Stimulated activated naive CD4-positive, alpha-beta T cell treated with Interleukin-2 at 50 U/mL for 16 hours (primary cell): ENCODE measurements around the gene EGF.

Experiments
- DNase-seq: peaks from one replicate; lab custom pipeline; 2025; lab: John Stamatoyannopoulos, UW

Gene EGF

DNA sequence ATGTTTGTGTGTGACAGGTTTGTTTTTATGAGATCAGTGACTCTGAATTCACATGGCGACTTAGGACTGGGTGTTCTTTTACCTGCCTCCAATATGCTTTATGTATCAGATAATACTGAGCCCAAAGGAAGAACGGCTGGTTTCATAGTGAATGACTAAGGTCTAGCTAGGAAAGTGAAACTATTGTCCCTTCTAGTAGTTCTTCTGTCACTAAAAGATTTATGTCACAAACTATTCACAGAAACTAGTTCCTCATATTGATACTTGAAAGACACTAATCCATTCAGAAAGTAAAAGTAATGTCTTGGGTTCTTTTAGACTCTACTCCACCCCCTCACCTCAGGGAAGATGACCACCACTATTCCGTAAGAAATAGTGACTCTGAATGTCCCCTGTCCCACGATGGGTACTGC lies 81.7 kb downstream of the EGF start:
- DNase-seq: no peak

DNA sequence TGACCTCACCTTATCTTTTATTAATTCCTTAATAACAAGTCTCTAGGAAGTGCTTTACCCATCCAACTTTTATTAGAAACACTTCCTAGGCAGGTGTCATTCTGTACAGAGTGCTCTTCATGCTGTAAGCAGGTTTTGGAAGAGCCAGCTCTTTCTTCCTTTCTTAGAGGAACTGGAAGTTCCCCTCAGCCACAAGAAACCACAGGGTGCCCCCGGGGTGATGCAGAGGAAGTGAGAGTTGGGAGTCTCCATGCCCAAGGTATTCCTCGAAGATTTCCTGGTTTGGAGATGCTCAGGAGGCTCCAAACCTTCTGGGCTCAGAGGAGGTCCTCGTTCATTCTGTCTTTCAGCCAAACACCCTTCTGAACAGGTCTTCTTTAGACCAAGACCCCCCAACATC lies 83.8 kb downstream of the EGF start:
- DNase-seq: no peak

DNA sequence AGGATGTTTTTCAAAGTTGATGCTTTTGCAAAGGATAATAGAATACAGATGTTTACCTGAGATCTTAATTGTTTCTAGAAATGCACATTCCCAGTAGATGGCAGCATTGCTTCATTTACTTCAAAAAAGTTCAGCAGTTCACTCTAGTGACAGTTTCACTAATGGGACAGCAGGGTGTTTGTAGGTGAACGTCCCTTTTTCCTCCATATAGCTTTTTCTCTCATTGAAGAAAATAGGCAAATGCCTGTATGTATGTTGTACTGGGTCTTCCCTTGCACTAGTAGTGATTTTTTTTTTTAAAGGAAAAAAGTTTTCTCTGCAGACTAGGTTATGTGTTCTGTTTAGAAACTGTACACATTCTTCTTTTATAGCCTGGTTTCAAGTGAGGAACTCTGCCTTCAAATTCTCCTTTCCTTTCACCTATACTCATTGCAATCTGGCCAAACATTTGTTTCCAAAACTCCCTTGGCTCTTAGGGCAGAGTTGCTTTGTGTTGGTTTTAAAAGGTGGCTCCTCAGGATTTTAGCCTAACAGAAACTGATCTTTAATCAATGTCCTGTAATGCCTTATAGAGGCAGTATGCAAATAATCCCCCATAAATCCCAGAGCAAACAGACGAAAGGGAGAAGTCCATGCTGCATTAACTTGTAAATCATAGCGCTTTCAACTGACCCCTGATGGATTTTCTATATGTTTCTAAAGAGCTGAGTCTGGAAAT lies 86.3 kb downstream of the EGF start:
- no peak for DNase-seq

DNA sequence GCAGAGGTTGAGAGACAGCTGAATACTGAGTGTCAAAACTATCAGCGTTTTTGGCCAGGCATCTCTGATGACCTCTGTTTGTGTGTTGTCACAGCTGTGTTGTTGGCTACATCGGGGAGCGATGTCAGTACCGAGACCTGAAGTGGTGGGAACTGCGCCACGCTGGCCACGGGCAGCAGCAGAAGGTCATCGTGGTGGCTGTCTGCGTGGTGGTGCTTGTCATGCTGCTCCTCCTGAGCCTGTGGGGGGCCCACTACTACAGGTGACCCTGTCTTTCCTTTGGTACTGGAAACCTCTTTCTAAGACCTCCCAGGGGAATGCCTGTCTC lies 86.9 kb downstream of the EGF start:
- no peak for DNase-seq

DNA sequence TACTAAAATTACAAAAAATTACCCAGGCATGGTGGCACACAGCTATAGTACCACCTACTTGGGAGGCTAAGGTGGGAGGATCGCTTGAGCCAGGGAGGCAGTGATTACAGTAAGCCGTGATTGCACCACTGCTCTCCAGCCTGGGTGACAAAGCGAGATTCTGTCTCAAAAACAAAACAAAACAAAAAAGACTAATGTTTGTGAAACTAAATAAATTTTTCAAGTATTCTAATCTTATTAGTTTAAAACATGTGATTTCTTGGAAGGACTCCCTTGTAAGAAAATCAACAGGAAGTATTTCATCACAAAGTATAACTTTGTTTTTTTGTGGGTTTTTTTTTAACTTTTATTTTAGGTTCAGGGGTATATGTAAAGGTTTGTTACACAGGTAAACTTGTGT lies 89.6 kb downstream of the EGF start:
- DNase-seq: no peak

DNA sequence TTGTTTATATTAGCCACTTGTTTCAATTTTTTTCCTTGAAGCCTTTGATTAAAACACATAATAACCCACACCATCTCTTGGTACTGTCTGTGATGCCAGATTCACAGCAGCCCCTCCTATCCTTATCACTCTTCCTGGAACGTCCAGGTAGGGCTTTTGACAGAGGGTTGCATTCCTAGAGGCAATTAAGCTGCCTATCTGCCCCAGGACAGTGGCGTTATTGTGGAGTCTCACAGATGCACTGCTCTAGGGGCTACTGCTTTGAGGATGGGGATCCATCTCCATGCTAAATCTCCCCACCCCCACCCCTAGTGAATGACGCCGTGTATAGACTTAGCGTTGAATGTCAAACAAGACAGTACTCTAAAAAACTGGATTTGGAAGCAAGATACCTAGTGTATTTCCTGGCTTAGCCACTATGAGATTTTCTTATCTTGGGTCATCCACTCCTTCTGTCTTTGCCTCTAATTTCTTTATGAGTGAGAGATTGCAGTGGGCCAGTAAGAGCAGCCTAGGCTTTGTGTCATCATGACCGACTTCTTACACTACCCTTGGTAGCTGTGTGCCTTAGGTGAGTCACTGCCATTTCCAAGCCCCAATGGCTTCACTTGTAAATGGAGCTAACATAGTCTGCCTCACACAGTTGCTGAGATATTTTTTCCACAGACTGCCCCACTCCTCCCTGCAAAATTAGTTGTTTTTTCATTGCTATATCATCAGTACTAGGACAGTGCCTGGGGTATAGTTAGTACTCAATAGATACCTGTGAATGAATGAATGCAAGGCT lies 90.9 kb downstream of the EGF start:
- DNase-seq: no peak

DNA sequence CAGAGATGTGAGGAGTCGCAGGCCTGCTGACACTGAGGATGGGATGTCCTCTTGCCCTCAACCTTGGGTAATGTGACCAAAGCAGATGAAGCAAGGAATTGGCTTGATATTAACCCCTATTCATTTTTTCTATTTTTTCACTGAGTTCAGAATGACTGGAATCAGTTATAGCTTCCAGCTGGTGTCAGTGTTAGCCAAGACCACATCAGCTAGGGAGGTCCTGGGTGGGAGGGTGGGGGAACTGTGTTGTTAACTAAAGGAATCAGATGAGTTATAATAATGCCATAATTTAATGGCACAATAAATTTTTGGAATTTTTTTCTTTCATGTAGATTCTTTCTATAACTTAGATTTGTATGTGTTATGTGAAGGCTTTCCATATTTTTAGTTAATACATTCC lies 91.9 kb downstream of the EGF start:
- no peak for DNase-seq

DNA sequence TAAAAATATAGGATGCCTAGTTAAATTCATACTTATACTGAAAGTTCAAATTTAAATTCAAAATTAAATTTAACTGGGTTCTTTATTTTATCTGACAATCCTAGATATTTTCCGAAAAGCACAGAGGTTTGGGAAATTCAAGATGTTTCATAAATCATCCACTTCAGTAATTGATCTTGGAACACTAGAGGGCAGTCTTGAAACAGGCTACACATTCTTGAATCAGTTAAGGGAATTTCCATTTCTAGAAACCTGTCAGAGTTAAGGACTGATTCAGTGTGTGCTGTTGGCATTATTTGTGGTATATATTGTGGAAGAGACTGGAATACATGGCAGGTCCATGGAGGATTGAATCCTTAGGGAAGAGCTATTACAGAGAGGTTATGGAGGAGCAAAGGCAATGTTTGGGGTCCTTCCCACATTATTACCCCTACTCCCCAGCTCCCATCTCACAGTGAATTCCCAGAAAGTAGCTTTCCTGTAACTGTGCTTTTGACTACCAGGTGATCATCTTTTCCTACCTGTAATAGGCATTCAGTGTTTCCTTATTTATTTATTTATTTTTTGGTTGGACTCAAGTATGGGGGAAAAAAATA lies 92.9 kb downstream of the EGF start:
- no peak for DNase-seq

DNA sequence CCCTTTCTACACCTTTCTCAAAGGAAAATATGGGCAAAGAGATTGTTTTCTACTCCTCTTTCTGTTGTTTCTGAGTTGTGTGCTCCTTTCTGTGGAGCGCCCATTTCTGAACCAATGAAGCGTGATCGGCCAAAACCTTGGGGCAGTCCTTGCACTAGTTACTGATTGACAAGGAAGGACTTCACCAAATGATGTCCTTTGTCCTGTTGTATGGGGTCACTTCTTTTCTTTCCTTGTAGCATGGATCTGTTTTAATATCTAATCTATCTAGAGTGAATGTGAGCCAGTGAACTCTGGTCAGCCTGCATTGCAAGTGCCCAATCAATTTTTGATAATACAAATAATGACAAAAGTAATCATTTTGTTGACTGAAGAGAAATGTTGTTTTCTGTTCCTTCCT lies 94.5 kb downstream of the EGF start:
- no peak for DNase-seq

DNA sequence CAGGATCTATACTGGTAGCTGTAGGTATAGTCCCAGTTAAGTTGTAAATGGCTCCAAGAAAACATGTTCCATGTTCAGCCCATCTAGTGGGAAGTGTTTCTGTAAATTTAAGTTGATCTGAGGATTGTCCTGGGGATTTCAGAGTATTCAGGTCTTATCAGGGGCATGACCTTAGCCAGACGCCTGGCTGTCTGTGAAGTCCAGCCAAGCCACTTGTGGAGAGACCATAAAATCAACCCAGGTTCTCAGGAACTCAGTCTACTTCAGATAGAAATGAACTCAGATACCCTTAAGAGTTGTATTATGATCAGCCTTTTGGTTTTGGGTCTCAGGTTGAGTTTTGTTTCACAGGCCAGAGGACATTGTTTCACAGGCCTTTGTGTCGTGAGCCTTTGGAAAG lies 95.9 kb downstream of the EGF start:
- DNase-seq: no peak

DNA sequence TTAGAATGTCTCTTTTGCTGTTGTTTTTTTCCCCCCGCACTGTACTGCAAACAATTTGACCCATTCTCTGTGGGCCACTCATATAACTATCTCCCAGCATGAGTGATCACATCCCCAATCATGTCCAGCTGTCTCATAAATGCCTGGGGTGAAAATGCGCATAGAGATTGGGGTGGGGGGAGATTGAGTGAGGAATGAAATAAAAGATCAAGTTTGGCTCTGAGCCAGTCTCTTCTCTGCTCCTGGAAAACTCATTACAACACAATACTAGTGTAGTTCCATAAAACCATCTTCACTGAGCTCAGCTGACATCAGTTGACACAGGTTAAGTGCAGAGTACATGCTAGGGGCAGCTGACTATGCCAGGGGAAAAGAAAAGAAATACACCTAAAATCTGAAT lies 96.9 kb downstream of the EGF start:
- DNase-seq: no peak

DNA sequence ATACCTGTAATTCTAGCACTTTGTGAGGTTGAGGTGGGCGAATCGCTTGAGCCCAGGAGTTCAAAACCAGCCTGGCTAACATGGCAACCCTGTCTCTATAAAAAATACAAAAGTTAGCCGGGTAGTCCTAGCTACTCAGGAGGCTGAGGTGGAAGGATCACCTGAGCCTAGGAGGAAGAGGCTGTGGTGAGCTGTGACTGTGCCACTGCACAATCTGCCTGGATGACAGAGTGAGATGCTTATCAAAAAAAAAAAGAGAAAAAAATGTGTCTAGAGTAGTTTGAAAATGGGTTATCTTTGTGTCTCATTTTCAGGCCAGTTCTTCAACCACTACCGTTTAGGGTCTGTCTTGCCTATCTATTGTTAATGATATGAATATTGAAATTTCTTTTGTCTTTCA lies 98.1 kb downstream of the EGF start:
- no peak for DNase-seq

DNA sequence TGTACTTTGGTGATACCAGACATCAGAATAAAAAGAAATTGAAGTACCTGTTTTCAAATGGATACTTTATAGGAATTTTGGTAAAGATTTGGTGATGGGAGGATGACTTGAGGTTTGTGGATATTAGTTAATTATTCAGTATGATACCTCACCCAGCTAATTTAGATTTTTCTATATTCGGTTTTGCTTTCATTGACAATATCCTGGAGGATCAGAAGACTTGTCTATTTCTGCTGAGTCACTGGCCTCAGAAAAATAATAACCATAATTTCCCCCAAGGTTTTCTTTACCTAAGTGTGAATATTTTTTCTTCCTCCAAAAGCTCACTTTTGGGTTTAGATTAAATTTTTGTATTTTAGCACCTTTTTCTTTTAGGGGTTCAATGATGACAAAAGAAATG lies 100.2 kb downstream of the EGF start:
- DNase-seq: no peak

DNA sequence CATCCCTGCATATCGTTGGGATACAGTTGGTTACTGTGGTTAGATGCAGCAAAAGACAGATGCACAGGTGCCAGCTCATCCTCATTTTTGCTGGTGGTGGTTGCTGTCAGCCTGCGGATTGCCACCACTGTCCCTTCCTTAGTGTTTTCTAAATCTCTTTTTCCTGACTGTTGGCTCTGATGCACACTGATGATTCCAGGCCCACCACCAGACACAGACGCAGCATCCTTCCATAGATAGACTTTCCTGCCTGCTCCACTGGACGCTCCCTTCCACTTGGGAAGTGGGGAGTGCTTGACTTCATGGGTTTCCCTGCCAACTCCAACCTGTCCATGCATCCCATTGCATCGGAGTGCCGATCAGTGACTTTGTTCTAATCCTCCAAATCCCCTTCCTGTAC lies 101.5 kb downstream of the EGF start:
- DNase-seq: no peak

DNA sequence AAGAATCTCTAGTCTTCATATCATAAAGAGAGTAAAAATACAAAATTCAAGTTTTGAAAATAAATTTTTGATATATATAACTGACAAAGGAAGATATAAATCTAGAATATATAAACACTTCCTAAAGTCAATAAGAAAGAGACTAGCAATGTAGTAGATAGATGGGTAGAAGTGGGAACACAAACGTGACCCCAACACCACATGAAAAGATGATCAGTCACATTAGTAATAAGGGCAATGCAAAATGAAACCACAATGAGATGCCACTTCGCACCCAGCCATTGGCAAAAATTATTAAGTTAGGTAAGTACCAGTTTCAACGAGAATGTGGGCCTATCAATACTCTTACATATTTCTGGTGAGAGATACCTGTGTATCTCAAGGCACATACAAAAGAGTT lies 106.5 kb downstream of the EGF start:
- no peak for DNase-seq

DNA sequence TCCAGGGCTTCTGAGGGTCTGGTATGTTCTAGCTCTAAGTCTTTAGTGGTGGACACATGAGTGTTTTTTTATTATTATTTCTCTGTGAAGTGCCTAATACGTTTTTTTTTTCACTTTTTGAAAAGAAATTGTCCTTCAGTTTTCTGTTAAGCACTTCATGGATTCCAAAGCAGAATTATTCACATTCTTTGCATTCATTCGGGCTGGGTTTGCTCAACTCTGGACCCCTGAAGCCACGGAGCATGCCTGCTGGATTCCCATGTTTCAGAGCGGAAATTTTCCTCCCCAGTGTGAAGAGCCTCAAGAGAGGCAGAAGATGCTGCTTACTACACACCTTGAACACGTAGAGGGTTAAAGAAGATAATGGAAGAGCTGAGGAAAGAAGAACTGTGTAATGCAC lies 107.5 kb downstream of the EGF start:
- DNase-seq: no peak

DNA sequence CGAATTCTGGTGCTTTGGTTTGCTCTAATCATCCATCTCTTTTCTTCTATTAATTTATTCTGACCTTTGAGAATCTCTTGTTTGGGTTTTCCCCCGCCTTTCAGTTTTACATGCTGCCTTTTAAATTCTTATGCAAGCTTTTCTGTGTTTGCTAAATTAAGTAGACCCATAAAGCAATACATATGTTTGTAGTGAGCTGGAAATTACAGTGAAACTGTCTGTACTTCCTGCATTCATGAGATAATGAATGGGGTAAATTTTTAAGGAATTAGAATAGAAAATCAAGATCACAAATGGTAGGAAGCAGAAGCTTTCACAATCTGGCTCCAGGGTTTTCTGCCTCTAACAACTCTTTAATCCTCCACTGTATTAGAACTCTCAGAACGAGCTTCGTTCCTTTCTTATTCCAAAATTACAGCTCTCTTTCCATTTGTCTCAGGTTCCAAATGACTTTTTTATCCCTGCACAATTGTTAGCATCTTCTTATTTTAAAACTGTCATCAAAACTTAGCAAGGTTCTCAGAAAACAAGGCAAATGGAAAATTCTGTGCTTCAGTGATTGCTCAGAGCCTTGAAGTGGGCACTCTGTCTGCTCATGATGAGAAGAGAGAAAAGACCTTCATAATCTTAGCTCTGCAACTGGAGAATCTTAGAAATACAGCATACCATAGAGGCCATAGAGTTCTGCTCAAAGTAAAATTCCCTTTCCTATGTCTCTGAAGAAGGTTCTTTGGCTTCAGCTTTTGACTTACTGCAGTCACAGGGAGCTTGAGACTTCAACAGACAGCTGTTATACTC lies 108.2 kb downstream of the EGF start:
- no peak for DNase-seq

DNA sequence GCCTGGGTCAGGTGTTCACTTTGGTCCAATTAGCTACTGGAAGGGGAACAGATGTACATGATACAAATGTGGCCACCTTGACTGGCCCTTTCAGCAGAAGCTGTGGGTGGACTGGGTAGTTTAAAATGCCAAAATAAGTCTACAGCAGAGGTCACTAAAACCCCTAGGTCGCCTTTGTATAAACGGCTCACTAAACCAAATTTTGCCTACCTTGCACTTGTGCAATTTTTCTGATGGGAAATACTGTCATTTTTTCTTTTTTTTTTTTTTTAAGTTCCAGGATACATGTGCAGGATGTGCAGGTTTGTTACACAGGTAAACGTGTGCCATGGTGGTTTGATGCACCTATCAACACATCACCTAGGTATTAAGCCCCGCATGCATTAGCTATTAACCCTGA lies 109.8 kb downstream of the EGF start:
- no peak for DNase-seq

DNA sequence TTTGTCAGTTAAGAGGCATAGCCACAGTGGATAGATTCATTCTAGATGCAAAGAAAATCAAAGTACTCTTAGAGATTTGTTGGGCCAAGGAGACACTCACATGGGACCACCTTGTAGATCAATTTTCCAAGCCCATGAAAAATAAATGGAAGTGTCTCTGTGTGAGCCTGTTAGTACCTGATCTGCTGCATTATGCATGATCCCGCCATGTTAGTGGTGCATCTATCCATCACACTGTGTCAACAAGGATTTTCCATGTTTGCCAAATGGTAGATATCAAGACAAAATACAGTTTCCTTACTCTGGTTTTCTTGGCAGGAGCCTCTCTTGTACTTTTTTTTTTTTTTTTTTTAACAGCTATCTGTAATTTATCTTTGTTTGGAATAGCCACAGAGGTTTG lies 112.4 kb downstream of the EGF start:
- no peak for DNase-seq

DNA sequence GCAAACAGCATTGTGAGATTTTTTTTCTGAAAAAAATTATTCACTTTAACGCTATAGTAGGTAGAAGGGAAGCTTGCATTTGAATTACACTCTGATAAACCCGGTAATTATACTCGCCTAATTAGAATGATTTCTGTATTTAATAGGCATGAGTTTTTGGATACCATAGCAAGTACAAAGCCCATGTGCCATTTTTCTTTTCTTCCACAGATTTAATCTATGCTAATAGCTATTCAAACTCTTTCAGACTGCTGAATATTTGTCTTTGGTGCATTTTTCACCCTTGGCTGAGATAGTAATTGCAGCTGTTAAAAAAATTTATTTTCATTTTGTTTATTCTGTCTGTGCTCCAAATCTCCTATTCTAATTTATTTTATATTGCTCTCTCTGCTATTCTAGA lies 113.0 kb downstream of the EGF start:
- DNase-seq: no peak

DNA sequence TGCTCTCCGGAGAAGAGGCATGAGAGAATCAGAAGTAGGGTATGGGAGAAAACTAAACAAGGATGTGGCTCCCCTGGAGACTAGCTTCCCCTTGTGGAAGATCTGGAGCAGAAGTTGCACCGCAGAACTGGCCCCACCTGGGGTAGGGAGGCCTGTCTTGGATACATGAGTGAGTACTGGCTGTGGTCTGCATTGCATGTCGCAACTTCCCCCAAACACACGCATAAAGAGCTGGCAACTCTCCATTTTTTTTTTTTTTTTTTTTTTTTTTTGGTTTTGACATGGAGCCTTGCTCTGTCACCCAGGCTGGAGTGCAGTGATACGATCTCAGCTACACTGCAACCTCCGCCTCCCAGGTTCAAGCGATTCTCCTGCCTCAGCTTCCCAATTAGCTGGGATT lies 119.9 kb downstream of the EGF start:
- no peak for DNase-seq

DNA sequence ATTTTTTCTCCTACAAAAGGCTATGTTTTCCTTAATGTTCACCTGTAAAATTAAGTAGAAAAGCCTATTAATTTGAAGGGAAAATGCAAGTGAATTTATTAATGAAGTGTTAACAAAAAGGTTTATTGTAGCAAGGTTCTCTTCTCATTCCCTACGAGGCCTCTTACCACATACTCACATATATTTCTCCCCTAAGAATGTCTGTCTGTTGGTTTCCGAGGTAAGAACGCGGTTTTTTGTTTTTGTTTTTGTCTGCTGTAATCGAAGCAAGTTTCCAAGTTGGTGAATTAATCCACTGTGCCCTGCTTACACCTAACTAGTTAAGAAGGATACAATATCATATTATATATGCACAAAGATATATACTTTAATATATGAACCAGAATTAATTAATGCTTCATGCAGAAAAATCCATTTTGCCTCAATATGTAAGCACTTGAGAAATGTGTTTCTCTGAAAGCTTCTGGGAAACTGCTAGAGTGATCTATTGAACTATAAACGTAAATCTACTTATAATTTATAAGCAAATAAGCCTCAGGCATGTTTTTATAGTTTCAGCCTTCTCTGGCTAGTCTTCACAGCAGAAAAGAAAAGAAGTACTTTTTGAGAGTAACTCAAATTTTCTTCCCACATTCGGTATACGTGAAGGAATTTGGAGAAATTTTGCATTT lies 120.8 kb downstream of the EGF start:
- DNase-seq: no peak
